GM12874 (cell line): ENCODE data around the gene TMEM209.

Experiments used
- TF ChIP-seq, protein P1 (sequence below): IDR thresholded peaks from 2 replicates; pipeline ENCODE4 v1.5.1; 2011; ENCODE audit warnings: low read depth, mild to moderate bottlenecking, control low read depth, low read length, moderate library complexity; ENCODE audit not compliant: insufficient read depth

Gene TMEM209

DNA sequence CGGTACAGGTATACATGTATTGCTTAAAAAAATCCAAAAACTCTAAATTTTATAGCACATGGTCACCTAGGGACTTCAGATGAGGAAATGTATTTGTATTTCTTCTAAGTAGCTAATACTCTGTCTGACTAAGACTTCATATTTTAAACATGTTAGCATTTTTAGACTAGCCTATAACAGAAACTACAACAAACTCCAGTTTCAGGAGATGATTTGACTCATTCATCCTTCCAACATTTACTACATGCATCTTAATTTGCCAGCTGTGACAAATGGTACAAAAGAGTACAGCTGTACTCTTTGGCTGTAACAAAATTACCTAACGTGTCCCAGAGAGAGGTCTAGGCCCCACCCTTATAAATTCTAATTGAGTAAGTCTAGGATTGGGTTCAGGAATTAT lies 22.2 kb downstream of the TMEM209 start:
- TF ChIP-seq, protein P1, sequence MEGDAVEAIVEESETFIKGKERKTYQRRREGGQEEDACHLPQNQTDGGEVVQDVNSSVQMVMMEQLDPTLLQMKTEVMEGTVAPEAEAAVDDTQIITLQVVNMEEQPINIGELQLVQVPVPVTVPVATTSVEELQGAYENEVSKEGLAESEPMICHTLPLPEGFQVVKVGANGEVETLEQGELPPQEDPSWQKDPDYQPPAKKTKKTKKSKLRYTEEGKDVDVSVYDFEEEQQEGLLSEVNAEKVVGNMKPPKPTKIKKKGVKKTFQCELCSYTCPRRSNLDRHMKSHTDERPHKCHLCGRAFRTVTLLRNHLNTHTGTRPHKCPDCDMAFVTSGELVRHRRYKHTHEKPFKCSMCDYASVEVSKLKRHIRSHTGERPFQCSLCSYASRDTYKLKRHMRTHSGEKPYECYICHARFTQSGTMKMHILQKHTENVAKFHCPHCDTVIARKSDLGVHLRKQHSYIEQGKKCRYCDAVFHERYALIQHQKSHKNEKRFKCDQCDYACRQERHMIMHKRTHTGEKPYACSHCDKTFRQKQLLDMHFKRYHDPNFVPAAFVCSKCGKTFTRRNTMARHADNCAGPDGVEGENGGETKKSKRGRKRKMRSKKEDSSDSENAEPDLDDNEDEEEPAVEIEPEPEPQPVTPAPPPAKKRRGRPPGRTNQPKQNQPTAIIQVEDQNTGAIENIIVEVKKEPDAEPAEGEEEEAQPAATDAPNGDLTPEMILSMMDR, result no peak

DNA sequence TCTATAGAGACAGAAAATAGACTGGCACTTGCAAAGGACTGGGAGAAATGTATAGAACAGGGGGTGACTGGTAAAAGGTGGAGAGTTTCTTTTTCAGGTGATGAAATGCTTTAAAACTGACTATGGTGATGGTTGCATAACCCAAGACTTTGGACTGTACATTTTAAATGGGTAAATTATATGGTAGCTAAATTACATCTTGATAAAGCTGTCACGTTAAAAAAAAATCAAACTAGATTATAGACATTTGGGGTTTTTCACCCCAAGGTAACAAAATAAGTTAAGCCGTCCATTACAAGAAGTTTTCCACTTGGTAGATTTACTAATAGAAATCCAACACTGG lies 24.0 kb downstream of the TMEM209 start:
- TF ChIP-seq, protein P1, result no peak

DNA sequence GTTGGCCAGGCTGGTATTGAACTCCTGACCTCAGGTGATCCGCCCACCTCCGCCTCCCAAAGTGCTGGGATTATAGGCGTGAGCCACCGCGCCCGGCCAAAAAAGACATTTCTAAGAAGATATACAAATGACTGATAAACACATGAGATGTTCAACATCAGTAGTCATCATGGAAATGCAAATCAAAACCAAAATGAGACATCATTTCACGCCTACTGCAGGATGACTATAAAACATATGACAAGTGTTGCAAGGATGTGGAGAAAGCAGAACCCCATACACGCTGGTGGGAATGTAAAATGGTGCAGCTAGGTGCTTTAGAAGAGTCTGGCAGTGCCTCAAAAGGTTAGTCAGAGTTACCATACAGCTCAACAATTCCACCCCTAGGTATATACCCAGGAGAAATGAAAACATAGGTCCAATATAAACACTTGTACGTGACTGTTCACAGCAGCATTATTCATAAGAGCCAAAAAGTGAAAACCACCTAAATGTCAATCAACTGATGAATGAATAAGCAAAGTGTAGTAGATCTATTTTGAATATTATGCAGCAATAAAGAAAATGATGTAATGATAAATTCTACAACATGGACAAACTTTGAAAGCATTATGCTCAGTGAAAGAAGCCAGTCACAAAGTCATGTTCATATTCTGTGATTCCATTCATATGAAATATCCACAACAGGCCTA lies 24.5 kb downstream of the TMEM209 start:
- TF ChIP-seq, protein P1, result no peak

DNA sequence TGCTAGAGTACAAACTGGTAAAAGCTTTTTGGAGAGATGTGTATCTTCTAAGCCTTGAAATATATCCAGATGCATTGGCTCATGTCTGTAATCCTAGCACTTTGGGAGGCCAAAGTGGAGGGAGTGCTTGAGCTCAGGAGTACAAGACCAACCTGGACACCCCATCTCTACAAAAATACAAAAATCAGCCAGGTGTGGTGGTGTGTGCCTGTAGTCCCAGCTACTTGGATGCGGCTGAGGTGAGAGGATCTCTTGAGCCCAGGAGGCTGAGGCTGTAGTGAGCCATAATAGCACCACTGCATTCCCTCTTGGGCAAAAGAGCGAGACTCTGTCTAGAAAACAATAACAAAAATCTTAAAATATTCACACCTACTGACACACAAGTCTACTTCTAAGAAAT lies 25.6 kb downstream of the TMEM209 start:
- TF ChIP-seq, protein P1, result no peak

DNA sequence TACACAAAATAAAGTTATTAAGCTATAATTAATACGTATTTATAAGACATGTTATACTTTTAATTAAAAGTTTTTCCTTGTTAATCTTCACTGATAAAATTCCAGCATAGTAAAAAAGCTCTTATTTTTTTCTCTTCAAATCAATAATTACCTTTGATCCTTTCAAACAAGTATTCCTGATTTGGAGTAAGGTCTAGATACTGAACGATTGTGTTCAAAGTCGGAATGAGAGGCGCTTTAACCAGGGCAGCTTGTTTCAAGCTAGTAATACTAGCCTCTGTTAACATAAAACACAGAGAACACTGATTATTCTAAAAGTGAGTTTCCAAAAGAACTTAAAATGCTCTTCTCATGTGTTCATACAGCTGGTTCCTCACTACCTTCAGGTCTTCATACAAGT lies 27.0 kb downstream of the TMEM209 start:
- TF ChIP-seq, protein P1, result no peak

DNA sequence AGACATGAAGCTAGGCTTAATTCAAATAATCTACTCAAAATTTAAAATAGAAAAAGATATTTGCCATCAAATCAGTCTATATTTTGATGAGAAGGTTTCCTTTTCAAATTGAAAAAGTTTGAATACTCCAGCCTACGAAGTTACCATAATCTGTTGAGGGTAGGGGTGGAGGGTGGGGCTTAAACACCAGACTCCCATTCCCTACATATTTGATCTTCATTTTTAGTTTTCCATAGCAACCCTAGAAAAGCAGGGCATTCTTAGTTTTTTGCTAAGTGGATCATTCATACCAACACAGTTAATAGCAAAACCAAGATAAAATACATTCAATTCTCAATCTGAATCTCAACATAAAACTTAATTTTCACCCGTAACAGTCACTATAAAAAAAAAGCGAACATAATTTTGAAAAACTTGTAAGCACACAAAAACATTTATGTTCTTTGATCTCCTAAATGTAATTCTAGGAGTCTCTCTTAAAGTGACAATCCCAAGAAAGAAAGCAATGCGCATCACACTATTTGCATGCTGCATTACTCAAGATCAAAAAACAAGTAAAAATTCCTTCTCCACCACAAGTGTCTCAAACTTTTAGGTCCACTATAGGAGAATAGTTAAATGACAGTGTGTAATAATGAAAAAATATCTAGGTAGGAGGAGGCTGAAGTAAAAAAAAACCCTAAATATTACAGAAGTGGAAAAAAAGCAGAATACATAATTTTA lies 30.8 kb downstream of the TMEM209 start:
- TF ChIP-seq, protein P1, result no peak

DNA sequence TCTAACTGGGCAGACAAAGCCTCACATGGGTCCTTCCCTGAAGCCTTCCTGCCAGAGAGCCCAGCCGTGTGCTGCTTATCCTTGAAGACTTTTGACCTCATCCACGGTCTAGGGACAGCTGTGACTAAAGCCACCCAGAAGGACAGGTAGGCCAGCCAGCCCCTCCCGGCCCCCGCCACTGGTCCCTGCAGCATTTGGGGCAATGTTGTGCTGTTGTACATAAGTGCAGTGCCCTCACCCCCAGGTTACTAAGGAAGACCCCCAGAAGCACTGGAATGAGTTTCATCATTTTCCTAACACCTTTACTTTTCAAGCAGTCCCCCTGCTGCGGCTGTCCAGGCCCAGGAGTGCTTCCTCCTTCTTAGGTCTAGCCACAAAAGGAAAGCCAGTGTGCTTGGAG lies 43.0 kb downstream of the TMEM209 start:
- TF ChIP-seq, protein P1, result no peak
